Measurements from ENCODE around the gene ALX4.

Gene ALX4

DNA sequence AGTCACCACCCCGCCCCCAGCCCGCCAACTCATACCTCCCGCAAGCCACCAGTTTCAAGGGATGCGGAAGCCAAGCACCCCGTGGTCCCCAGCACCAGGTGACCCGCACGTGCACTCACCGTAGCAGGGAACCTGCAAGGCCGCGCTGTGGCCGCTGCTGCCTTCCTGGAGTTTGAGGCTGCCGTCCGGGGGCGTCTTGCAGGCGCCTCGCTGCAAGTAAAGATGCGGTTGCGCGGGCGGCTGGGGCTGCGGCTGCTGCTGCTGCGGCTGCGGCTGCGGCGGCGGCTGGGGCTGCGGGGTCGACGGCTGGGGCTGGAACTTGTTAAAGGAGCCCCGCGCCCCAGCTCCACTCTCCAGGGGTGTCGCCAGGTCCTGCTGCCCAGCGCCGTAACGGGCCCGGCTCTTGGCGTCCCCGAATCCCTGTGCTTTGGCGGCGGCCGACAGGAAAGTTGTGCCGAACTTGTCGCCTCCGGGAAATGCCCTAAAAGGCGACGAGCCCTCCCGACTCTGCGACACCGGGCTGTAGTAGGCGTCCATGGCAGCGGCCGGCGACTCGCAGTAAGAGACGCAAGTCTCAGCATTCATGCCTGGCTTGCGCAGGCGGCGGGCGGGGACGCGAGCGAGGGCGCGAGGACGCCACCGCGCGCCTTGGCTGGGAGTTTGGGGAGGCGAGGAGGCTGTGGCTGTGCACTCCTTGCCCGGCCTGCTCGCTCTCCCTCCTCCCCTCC, at the start of gene ALX4:
ALX4 (minus strand) TSS at position 662 of the 728 bp plus-strand sequence; CDS start at position 585, 77 bp downstream.
- no peak for DNase-seq (ENCODE audit: low spot score)

DNA sequence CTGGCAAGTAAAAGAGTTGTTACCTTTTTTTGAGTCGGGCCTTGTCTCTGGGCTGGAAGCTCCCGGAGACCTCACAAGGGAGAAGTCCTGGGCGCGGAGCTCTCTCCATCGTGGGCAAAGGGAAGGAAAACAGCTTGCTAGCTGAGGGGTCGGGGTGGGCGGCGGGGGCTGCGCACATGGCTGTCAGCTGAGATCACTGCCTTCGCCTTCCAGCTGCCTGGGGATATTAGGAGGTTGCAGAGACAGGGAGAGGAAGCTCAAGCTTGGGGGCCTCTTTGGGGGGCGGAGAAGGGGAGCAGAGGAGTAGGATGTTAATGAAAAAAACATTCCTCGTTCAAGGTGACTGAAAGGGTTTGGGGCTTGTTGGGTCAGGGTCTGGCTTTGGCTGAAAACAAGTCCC, 49.2 kb upstream of the ALX4 start:
- no peak for DNase-seq (ENCODE audit: low spot score)

DNA sequence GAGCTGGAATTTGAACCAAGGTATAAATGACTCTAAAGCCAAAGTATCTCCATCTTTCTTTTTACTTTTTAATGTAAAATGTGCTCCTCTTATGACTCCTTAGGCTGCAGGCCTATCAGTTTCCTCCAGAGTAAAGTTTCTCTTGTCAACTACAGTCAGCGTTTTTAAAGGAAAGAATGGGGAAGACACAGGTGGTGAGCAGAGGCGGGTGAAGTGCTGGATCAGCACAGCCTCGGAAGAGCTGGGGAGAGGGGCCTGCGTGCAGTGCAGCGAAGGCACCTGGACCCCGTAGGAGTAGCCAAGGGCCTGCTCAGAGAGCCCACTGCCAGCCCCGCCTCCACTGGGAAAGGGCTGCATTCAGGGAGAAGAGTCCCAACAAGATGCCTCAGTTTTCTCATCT, 48.8 kb upstream of the ALX4 start:
- DNase-seq (ENCODE audit: low spot score), result no peak

DNA sequence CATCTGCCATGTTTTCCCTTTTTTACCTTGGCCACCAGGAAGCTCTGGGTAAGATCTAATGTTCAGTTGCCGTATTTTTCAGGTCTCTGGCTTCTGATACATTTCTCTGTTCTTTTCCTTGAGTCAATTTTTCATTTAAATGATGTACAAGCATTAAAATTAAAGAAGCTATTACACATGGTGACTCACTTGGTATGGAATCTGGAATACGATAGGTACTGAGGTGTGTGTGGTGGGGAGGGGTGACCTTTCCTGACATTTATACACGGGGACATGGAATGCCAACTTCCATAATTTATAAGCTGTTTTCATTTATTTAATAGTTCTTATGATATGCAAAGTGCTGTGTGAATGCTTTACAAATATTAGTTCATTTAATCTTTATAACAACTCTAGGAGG, 47.8 kb upstream of the ALX4 start:
- DNase-seq (ENCODE audit: low spot score), result no peak

DNA sequence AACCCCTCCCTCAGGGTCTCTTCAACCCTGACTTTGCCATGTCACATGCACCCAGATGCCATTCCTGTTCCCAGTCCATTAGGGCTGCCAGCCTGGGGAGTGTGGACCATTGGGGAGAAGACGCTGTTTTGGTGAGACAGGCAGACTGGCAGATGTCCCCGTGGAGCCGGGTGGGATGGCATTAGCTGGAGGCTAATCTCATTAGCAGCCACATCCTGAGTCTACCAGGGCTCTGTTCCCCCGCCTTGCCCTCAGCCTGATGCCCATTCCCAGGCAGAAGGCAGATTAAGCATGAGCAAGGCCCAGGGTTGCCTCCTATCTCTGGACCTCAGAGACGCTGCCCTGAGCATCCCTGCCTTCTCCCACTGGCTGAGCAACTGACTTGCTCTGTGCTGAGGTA, 46.4 kb upstream of the ALX4 start:
- no peak for DNase-seq (ENCODE audit: low spot score)

DNA sequence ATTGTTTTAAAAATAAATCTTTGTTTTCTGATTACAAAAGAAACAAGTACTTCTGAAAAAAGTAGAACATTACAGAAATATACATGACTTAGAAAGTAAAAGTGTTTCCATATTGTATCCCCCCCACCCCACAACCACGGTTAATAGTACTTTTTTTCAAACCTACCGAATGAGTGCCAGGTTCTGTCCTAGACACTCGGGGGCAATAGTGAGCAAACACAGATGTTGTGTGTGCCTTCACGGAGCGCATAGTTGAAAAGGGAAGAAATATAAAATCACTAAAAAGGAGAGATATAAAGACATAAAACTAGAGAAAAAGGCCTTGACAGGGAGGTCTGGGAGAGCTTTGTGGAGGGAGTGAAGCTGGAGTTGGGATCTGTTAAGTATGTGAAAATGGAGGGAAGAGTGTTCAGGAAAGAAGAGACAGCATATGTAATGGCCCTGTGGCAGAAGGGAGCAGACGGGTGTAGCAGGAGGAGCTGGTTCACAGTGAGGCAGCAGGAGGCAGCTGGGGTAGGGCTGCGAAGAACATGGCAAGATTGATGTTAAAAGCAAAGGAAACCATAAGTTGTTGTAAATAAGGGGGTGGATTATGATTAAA, 42.1 kb upstream of the ALX4 start:
- no peak for DNase-seq (ENCODE audit: low spot score)

DNA sequence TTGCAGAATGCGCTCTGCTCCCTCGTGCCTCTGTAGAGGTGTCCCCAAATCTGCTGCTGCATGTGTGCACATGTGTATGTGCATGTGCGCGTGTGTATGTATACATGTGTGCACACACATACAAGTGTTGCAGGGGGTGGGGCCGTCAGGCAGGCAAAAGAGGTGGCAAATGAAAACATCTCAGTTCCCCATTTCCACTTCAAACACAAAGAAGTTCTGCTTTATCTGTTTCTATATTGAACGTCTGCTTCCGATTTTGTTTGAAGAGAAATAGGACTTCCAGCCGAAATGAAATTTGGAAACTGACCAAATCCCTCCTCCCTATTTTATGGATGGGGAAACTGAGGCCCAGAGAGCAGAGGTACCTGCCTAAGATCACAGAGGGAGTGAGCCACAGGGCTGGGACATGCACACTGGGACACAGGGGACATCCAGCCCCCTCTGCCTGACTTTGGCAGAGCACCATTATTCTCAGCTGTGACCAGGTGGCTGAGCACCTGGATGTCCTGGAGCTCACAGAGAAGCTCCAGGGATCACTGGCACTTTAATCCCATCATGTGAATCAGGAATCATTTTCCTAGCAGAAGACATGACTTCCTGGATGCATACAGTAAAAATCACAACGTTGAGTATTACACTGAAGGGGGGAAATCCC, 41.2 kb upstream of the ALX4 start:
- DNase-seq (ENCODE audit: low spot score), result no peak

DNA sequence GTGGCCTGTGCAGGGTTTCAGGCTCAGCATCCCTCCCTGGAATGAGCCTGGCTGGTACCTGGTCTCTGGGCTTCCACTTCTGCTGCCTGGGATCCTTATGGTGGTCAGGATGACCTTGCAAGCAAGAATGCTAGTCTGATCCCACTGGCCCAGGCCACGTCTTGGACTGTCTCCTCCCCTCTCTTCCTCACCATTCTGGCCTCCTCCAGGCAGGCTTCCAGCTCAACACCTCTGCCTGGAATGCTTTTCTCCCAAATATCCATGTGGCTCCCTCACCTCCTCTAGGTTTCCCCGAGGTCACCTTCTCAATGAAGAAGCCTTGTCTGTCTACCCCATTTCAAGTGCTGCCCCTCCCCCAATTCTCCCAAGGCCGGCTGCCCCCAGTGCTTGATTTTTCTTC, 39.4 kb upstream of the ALX4 start:
- no peak for DNase-seq (ENCODE audit: low spot score)

DNA sequence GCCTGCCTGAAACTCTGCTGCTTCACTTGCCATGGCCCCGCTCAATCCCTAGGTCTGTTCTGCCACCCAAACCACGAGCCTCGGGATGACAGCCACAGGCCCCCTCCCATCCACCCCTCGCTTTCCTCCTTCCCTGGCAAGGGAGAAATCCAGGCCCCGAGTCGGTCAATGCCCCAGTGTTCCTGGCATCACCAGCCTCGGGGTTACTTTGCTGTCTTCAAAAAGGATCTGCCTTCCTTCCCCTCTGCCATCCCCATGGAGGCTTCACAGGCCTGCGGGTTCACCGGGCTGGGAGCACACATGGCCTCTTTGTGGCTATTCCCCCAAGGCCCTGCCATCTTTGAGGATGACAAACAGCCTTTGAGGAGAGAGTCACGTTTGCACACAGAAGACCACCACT, 38.8 kb upstream of the ALX4 start:
- no peak for DNase-seq (ENCODE audit: low spot score)

DNA sequence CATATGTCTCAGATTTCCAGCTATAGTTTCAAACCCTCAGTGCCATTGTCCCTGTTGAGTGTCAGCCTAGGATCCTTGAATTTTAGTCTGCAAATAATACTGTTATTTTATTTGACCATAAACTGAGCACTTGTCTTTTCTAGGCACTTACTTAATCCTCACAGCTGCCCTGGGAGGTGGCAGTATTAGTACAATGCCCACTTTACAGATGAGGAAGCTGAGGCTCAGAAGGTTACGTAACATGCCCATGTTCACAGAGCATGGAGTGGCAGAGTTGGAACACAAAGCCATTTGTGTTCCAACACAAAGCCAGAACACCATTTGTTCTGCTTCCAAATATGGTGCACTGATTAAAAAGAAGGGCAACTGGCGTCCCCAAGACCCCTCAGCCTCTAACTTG, 38.2 kb upstream of the ALX4 start:
- DNase-seq (ENCODE audit: low spot score), result no peak

DNA sequence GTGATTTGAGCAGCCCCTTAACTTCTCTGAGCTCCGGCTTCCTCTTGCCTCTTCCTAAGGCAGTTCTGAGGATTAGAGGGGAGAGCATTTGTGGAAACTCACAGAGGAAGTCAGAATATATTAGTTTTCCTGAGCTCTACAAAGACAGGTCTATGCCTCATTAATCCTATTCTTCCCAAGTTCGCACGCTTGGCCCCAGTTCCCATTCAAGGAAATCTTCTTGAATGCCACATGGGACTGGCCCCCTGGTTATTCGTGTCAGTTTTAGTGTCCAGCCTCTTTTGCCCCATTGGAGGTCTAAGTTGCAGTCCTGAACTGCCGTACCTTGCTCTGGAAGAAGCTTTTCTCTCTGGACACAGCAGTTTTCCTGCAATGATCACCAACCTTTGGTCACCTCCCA, 37.6 kb upstream of the ALX4 start:
- no peak for DNase-seq (ENCODE audit: low spot score)

DNA sequence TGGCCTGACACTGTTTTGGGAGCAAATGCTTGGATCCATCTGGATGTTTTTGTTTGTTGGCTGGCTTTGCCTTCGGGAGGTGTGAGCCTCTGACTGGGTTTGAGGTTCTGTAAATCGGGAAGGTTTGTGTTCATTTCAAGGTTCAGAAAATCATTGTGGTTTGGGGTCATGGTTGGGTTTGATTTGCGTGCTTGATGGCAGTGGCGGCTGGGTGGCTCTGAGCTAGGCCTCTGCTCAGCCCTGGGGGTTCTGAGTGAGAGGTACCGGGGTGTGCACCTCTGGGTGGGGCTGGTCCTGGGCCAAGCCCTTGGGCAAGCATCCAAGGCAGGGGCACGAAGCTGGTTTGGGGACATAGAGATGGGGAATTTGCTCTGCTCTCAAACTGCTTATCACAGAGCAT, 37.0 kb upstream of the ALX4 start:
- DNase-seq (ENCODE audit: low spot score), result no peak

DNA sequence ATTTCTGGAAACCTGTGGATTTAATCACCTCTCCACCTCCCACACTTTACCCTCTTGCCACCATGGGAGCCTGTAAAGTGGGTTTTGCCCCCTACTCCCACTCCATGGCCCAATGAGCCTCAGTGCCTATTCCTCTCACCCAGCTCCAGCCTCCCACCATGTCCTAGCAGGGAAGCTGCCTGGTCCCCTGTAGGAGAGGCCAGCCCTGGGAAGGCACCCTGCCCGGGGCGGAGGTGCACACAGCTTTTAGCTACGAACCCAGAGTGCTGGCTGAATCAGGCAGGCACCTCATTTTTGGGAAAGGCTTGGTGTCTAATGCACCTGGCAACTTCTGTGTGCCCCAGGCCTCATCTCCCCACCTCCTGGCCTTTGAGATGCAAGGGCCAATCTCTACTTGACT, 35.8 kb upstream of the ALX4 start:
- DNase-seq (ENCODE audit: low spot score), result no peak

DNA sequence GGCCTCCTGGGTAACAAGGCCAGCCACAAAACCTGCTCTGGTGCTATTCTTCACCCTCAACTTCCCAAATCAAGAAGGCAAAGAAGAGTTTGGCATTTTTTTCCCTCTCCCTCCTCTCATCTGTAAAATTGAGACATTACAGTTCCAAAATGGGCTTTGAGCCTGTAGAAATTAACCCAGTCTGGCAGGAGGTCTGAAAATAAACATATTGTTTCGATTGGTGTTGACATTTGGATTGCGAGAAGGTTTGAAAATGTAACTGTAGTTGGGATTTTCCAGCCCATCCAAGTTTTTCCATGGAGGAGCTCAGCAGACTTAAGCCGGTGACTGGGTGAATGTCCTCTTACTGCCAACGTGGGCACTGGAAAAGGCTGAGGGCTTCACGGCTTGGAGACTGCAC, 35.0 kb upstream of the ALX4 start:
- no peak for DNase-seq (ENCODE audit: low spot score)

DNA sequence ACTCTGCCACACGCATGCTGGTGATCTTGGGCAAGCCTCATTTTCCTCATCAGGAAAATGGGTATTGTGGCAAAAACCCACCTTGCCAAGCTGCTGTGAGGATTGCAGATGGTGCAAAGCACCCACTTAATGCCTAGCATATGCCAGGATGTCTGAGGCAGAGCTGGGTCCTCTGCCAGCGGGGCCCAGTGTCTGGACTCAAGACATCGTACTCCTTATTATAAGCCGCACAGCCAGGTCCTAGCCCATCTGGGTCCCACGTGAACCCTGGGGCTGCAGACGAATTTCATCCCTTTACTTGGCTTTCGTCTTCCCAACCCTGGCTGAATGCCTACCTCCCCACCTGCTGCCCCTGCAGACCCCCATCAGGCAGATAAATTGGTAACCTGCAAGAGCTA, 34.5 kb upstream of the ALX4 start:
- no peak for DNase-seq (ENCODE audit: low spot score)

DNA sequence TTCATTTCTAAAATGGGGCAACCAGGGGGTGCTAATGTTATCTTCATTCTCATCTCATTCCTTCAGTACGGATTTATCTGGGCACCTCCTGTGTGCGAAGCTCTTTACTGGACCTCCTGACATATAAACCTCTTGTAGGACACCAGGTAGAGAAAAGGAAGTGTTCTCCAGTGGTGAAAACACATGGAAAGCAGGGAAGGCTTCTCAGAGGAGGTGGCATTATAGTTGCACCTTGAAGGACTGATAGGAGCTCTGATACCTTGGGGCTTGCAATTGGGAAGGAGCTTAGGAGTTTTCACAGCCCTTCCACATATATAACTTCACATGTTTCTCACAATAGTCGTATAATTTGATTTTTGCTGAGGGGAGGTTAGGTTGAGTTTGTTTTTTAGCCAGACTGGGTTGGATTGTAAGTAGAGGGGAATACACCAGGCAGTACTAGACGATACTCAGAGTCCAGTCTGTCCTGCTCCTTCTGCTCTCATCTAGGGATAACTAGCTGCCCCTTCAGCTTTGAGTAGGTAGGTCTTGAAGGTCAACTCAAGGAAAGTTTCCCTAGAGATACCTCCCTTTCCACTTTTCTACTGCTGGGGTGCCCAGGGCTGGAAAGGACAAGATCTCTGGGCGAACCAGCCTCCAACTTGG, 34.0 kb upstream of the ALX4 start:
- no peak for DNase-seq (ENCODE audit: low spot score)

DNA sequence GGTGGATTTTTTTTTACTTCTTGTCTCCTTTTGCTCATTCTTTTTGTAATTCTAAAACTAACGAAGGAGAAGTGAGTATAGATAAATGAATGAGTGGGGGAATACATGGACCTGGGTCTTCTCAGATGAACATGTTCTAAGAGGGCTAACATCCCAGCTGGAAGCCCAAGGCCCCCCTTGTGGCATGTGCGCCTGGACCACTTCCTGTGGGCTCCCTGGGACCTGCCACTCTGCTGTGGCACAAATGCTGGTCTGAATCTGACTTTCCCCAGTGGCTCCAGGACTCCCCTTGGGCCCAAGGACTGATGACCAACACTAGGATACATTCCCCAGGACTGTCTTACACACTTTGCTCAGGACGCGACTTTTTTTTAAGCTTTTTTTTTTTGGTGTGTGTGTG, 32.7 kb upstream of the ALX4 start:
- no peak for DNase-seq (ENCODE audit: low spot score)

DNA sequence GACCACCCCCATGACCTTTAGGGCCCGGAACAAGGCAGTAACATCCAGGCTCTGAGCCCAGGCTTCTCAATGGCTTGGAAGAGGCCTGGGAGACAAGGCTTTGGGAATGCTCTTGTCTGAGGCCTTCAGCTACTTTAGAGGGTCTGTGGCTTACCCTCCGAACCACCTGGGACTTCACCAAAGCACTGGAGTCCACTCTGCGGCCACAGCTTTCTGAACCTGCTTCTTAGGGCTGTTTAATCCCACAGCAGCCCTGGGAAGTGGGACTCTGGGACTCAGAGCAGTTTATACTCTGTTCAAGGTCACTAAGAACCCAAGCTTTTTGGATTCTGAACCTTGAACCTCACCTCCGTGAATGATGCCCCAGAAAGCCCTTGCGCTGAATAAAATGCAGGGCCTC, 30.7 kb upstream of the ALX4 start:
- no peak for DNase-seq (ENCODE audit: low spot score)

DNA sequence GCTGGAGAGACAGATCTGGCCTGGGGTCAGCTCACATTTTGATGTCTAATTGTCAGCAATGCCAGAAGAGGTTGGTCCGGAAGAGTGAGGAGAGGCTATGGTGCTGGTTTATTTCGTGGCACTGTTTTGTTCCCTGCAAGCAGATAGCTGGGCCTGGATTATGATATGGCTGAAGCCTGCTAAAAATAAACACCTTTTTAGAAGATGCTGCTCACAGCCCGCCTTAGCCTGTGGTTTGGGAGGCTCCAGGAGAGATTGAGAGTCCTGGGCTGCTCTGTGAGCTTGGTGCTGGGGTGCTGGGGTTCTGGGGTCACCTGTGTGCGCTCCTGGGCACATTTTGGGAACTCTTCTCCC, 29.6 kb upstream of the ALX4 start:
- DNase-seq (ENCODE audit: low spot score), result no peak

DNA sequence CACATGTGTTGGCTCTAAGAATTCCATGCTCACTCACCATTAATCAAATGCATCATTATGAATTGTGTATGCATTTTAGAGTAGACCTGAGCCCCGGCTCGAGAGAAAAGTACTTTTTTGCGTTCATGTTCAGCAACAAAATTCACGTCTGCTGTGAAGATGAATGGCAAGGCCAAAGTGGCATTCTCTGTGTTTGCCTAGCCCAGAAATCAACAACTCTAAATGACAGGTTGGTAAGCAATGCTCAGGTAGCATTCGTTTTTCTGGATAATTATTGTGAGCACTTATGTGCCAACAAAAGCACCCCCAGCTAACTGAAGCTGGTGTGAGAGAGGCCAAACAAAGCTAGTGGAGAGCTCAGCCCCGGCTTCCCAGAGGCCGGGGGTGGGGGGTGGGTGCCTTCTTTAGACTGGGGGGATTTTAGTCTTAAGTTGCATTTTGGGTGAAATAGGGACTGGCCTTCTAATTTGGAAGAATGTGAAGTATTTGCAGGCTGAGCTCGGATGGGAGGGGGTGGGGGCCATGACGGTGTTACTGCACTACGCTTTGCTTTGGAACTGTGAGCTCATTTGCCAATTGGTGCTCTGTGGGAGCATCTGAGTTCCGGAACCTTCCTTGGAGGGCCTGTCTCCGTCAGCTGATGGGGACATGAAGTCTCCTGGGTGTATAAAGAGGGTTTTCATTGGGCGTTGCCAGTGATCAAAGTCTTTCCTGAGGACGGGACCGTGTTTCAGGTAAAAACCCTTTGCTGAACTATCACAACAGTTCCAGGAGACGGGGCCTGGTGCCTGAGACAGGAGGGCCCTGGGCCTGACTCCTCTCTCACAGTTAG, 29.0 kb upstream of the ALX4 start:
- DNase-seq (ENCODE audit: low spot score), result no peak

DNA sequence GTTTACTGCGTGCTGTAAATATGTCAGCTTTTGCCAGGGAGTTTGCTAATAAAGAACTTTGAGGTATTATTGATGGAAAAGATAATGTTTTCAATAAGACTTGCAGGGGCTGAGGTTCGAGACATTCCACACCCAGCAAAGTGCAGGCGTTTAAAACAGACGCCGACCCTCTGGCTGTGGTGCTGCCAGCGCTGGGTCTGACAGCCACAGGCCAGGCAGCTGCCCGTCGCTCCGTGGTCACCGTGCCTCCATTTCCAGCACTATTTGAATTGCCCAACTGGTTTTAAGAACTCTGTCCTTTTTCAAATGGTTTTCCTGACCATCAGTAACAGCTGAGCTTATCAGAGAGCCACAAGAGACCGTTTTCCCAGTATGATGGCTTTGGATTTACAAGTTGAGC, 28.1 kb upstream of the ALX4 start:
- DNase-seq (ENCODE audit: low spot score), result no peak

DNA sequence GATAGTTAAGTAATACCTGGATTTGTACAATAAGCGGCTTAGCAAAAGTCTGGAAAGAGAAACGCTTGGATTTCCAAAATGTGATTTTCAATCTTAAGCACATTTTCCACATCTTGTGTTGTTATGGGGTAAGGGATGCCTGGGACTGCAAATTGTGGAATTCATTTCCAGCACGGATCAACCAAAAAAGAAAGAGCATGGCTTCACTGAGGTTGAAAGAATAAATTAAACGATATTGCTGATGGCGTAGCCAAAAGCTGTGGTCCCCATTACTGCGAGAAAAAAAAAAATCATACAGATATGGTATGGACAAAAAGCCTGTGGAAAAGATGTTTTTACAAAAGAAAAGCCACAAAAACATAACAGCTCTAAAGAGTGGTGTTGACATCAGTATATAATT, 26.0 kb upstream of the ALX4 start:
- DNase-seq (ENCODE audit: low spot score), result no peak
